ENCODE results near the gene SETBP1. TPM values are rescaled to one million over a fixed set of nuclear protein-coding genes. Genes with fewer than 3 reads are reported as not detected.

Gene SETBP1
- total RNA-seq, 4 donors from 2014 or later = 15.6 to 27.3 (median 19.1) TPM

DNA sequence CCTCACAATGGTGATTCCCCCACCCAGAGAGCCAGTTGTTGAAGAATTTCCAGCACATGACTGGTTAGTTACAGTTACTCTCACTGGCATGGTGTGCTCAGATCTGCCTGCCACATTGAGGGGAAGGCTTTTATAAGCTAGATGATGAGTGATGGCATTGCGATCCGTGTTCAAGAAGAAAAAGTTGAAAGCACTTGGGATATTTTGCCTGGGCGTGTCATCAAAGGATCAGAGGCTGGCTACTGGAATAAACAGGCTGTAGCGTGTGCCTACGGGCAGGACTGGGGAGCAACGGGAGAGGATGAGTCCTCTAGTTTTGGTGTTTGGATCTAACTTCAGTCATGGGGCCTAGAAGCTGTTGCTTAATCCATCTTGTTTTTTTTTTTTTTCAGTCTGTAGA lies 175.0 kb downstream of the SETBP1 start:
- TF ChIP-seq CTCF (IDR thresholded peaks at IDR 0.05; ENCODE audit: low read depth) = no peak

DNA sequence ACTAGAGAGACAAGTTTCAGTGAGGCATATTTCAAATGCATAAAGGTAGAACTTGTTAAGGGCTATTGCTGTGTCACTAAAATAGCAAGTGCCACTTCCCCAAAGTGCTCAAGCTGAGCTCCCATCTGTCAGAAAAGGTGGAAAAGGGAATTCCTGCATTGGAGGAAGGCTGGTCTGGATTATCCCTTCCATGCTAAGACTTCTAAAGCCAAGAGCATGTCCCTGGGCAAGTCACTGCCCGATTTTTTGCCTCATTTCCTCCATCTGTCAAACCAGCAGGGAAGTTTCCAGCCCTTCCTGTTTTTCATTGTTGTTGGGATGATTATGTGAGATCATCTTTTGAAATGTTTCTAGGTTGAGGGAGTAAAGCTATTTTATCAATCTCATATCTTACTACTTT lies 175.5 kb downstream of the SETBP1 start:
- no peak for TF ChIP-seq CTCF (IDR thresholded peaks at IDR 0.05; ENCODE audit: low read depth)

DNA sequence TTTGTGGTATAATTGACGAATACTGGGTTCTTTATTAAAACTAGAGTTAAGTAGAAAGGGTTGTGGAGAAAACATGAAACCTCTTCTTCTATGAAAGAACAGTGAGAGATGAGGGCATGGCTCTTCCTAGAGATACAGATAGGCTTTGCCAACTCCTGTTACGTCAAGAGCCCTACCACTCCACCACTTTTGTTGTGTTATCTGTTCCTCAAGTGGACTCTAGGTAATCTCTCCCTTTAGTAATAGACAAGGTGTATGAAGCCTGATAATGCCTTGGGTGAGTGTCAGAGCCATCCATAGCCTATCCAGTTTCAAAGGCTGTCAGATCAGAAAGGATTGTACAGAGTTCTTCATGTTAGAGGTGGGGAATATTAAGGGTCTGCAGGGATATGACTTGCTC lies 176.4 kb downstream of the SETBP1 start:
- no peak for TF ChIP-seq CTCF (IDR thresholded peaks at IDR 0.05; ENCODE audit: low read depth)

DNA sequence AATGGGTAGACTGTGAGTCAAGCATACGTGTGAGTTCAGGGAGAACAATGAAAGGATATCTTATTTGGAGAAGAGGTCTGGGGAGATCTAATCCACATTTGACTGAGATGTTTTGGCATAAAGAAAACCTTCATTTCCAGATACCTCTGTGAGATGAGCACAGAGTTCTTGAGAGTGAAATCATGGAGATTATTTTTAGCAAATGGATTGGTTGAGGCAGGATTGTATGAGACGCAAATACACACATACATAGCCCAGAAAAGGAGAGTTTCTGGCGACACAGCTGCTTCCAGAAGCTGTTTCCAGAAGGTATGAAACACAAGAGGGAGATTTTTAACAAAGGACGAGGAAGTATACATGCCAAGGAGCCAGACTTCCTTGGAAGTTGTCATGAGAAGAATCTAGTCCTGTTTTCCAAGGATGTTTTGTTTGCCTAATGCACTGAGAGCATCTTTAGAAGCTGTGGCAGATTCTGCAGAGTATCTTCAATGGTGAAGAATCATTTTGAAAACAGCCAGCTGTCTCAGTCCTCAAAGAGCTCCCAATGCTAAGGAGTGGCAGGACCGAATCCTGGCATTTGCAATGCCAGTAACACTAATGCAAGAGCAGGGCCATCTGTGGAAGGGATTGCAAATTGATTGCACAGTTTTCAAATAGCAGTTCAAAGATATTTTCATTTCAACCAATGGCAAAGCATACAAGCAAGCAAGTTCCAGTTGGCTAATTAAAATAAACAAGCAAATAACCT lies 177.2 kb downstream of the SETBP1 start:
- no peak for TF ChIP-seq CTCF (IDR thresholded peaks at IDR 0.05; ENCODE audit: low read depth)

DNA sequence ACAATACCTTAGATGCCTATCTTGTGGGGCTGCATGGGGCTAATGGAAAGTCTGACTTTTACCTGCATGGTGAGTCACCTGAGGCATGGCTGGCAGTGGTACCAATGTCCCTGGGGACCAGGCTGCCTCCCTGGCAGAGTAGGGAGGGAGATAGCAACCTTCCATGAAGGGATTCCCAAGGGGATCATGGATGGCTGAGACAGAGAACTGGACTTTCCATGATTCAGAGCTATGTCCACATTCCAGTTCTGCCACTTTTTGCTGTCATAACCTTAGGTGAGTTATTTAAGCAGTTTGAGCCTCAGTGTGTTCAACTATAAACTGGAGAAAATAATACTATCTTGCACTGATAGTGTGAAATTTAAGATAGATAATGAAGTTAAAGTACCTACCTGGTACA lies 178.6 kb downstream of the SETBP1 start:
- no peak for TF ChIP-seq CTCF (IDR thresholded peaks at IDR 0.05; ENCODE audit: low read depth)

- no peak for TF ChIP-seq CTCF (IDR thresholded peaks at IDR 0.05; ENCODE audit: low read depth)
Measured at GRCh38 chr18:44859751-44860439, 179.2 kb downstream of the SETBP1 start.

- no peak for TF ChIP-seq CTCF (IDR thresholded peaks at IDR 0.05; ENCODE audit: low read depth)
Measured at GRCh38 chr18:44862112-44862511, 181.4 kb downstream of the SETBP1 start.
